Stimulated activated CD4-positive, alpha-beta T cell treated with anti-CD3 and anti-CD28 coated beads, Interleukin-12 subunit alpha, Interleukin-12 subunit beta, amount 100 ng/mL, for 4 hours (primary cell): ENCODE data around the gene CAD.

Experiments
- DNase-seq: peaks from one replicate; pipeline ENCODE4 v3.0.0-alpha.2; 2020

The CAD gene

DNA sequence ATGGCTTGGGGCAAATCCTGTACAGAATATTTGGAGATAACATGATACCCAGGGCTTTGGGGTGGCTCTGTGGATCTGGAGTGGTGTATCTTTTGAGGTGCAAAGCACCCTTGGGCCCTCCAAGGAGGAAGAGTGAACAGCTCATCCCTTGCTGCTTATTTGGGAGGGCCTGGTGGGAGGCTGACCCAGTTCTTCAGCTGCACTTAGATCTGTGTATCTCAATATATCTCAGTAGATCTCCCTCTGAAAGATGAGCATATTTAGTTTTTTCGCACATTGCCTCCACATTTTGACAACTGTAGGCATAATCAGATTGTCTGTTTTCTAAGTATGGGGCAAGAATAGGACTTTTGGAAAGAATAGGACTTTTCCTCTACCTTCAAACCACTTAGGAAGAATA lies 67.8 kb downstream of the CAD start:
- DNase-seq = no peak

DNA sequence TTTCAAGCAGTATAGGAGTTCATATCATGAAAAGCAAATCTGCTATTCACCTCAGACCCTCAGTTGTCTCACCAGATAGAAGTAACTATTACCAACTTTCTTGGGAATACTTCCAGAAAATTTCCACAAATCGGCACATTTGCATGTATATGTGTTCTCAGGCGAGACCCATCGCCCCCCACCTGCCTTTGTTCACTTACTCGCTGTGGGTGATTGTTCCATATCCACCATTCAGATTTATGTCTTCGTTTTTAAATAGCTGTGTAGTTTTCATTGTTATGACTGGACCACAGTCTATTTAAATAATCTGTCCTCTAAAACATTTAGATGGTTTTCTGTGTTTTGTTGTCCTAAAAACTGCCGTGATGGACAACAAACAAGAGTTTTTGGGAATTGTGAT lies 68.3 kb downstream of the CAD start:
- no peak for DNase-seq

DNA sequence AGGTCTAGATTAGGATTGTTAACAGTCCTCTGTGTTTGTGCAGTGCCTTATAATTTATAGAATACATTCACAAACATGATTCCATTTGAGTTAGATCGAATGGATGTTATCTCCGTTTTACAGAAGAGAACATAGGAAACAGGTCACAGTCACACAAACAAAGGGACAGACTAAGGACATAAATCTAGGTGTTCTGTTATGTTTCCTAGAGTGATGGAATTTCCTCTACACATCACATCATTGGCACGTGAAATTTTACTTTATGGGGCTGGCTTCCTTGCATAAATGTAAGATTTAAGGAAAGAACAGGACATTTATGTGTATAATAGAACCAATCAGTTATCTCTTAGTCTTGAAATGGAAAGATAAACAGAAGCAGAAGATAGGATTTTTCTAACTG lies 71.4 kb downstream of the CAD start:
- no peak for DNase-seq

DNA sequence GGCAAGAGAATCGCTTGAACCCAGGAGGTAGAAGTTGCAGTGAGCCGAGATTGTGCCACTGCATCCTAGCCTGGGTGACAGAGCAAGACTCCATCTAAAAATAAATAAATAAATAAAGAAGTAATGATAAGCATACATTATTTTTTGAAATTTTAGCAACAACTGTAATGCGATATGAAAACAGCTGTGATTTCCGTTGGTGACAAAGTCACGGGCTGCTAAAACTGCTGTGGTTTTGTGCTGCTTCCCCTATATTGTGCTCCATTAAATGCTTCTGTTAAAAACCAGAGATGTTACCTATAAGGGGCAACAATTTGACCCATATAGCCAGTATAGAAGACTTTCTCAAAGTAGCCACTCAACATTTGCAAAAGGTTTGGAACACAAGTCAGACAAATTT lies 73.4 kb downstream of the CAD start:
- DNase-seq = no peak

DNA sequence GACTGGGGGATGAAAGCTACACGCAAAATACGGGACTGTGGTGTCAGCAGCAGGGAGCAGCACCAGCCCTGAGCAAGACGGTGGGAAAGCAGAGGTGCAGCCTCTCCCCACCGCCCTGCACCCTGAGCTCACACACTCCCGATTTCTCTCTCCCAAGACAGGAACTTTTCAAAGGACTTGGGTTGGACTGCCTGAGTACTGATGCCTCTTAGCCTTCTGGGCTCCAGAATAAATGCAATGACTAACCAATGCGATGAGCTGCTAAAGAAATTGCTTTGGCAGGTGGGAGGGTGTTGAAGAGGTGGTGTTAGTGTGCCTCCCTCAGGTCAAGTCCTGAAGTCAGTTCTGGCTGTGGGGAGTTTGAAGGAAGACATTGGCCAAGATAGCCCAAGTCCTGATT lies 74.7 kb downstream of the CAD start:
- no peak for DNase-seq
